Upper lobe of left lung (tissue), 6 donors: ENCODE data around the gene CEP63. TPM values are rescaled to one million over a fixed set of nuclear protein-coding genes. Genes with fewer than 3 reads are reported as not detected.
"Not testable (repeated sequence)": the region's sequence is repeated elsewhere in the genome, so short reads cannot be mapped to it uniquely, and the experiment has no call there.

Source experiments
- ATAC-seq, 2 donors: fragments of 200-7000 bp; cut with Tn5 transposase; one replicate each; pipeline ENCODE4 v1.9.1; 2022; ENCODE audit warnings: mild to moderate bottlenecking in 2 of 2, moderate library complexity in 2 of 2; ENCODE audit not compliant: low FRiP score in 2 of 2
- DNase-seq, 2 donors: peaks; one replicate each; pipeline ENCODE4 v3.0.0-alpha.2; 2019 to 2020
- H3K27ac ChIP-seq, 4 donors: fragments of 200-600 bp; sonication (generic); one replicate each; pipeline ENCODE4 v1.5.1; 2016 to 2019
- H3K27me3 ChIP-seq, 4 donors: fragments of 200-600 bp; sonication (generic); one replicate each; pipeline ENCODE4 v1.5.1; 2017 to 2019
- H3K36me3 ChIP-seq, 4 donors: fragments of 200-600 bp; sonication (generic); one replicate each; pipeline ENCODE4 v1.5.1; 2016 to 2019
- H3K4me1 ChIP-seq, 4 donors: fragments of 200-600 bp; sonication (generic); one replicate each; pipeline ENCODE4 v1.5.1; 2018 to 2019
- H3K4me3 ChIP-seq, 4 donors: fragments of 200-600 bp; sonication (generic); one replicate each; pipeline ENCODE4 v1.5.1; 2017 to 2019; ENCODE audit warnings: mild to moderate bottlenecking in 2 of 4, moderate library complexity in 1 of 4
- H3K9me3 ChIP-seq, 4 donors: fragments of 200-600 bp; sonication (generic); one replicate each; pipeline ENCODE4 v1.5.1; 2018 to 2019
- CTCF ChIP-seq, 6 experiments: fragments of 450-650 bp in 4 of 6; fragments of 200-600 bp in 2 of 6; sonication (generic) in 2 of 6; IDR thresholded peaks; one replicate each; pipeline ENCODE4 v1.5.1; 2016 to 2019; ENCODE audit warnings: antibody characterized with exemption in 6 of 6
- EP300 ChIP-seq, 4 donors: sonication (generic); formaldehyde crosslinking; IDR thresholded peaks; one replicate each; pipeline ENCODE4 v1.5.1; 2017; ENCODE audit warnings: antibody characterized with exemption in 4 of 4, control low read depth in 2 of 4
- POLR2A ChIP-seq, 4 donors: fragments of 450-650 bp; IDR thresholded peaks; one replicate each; pipeline ENCODE4 v1.5.1; 2016 to 2017; ENCODE audit warnings: antibody characterized with exemption in 4 of 4, mild to moderate bottlenecking in 2 of 4
- POLR2AphosphoS5 ChIP-seq, 2 donors: sonication (generic); formaldehyde crosslinking; IDR thresholded peaks; one replicate each; pipeline ENCODE4 v1.5.1; 2017; ENCODE audit warnings: antibody characterized with exemption in 2 of 2
- WGBS, 2 donors: methylation state at CpG; one replicate each; pipeline ENCODE4 v1.1.5; 2017 to 2018; 5-methylcytosine and 5-hydroxymethylcytosine counted together
- total RNA-seq, 6 donors: library from RNA; depleted of rRNA in 4 of 6; stranded (reverse); fragments of >200 nt in 4 of 6; gene quantifications; one replicate each; pipeline versions ENCODE4 v1.1.0 to v1.2.1, GENCODE V29; 2016 to 2021
- donor health status: DM: no; HTN: no; CAD: no; lungs with moderate emphysema.
- donor health status: DM: no; HTN: yes; CAD: no; lungs with severe emphysema.

The CEP63 gene
- total RNA-seq, 6 donors from 2014 or later, result 13.8 to 44.0 (median 20.6) TPM

GRCh38 chr3:134535186-134535970 is 49.5 kb downstream of the CEP63 start:
- peaks cover 0 to 30% (median 6%) of the 10 kb centered on the region in 4 donors for H3K36me3 ChIP-seq
- TF ChIP-seq POLR2A (IDR thresholded peaks at IDR 0.05) (no peak), POLR2AphosphoS5 (IDR thresholded peaks at IDR 0.05) (no peak)
- 82 to 86% methylated on average over 4 of the region's 4 CpGs for WGBS, 2 donors

GRCh38 chr3:134536781-134537180 is 50.9 kb downstream of the CEP63 start:
- no peak overlapping the region for H3K4me3 ChIP-seq
- no peak for TF ChIP-seq POLR2AphosphoS5 (IDR thresholded peaks at IDR 0.05)
- TF ChIP-seq POLR2A (IDR thresholded peaks at IDR 0.05), result no peak
- no peak for TF ChIP-seq EP300 (IDR thresholded peaks at IDR 0.05)
- no peak for TF ChIP-seq CTCF (IDR thresholded peaks at IDR 0.05)
- H3K27me3 ChIP-seq, result no peaks in the 10 kb centered on the region
- WGBS, 2 donors, result 89 to 93% methylated on average over 5 of the region's 5 CpGs
- H3K4me1 ChIP-seq, result no peaks in the 10 kb centered on the region
- no peaks in the 10 kb centered on the region for H3K9me3 ChIP-seq
- H3K36me3 ChIP-seq, result peaks cover 0 to 35% (median 6%) of the 10 kb centered on the region in 4 donors
- no peak overlapping the region for H3K27ac ChIP-seq
- DNase-seq, result no peak
- no peak for ATAC-seq

More at GRCh38 chr3:134535186-134535970, 49.5 kb downstream of the CEP63 start:
- ATAC-seq (no peak), DNase-seq (no peak)
- H3K9me3 ChIP-seq, result no peaks in the 10 kb centered on the region
- no peaks in the 10 kb centered on the region for H3K4me1 ChIP-seq
- H3K27ac ChIP-seq, result peak overlapping the region in 1 of 4 donors; percentile 3
- H3K27me3 ChIP-seq, result no peaks in the 10 kb centered on the region
- H3K4me3 ChIP-seq, result no peak overlapping the region

- no peak overlapping the region for H3K4me3 ChIP-seq
- WGBS, 2 donors, result 60 to 83% methylated on average over 3 of the region's 3 CpGs
- no peaks in the 10 kb centered on the region for H3K9me3 ChIP-seq
- H3K27me3 ChIP-seq, result no peaks in the 10 kb centered on the region
- peaks cover 6 to 41% (median 9%) of the 10 kb centered on the region in 4 donors for H3K36me3 ChIP-seq
- no peaks in the 10 kb centered on the region for H3K4me1 ChIP-seq
- ATAC-seq, result no peak
- H3K27ac ChIP-seq, result no peak overlapping the region
- no peak for TF ChIP-seq POLR2A (IDR thresholded peaks at IDR 0.05)
- no peak for TF ChIP-seq EP300 (IDR thresholded peaks at IDR 0.05)
- no peak for TF ChIP-seq POLR2AphosphoS5 (IDR thresholded peaks at IDR 0.05)
- no peak for DNase-seq
Measured at GRCh38 chr3:134542287-134542958, 56.6 kb downstream of the CEP63 start.

GRCh38 chr3:134543113-134543512 is 57.3 kb downstream of the CEP63 start:
- TF ChIP-seq POLR2A (IDR thresholded peaks at IDR 0.05) (no peak), CTCF (IDR thresholded peaks at IDR 0.05) (no peak), POLR2AphosphoS5 (IDR thresholded peaks at IDR 0.05) (no peak), EP300 (IDR thresholded peaks at IDR 0.05) (no peak)
- DNase-seq, result peak in 1 of 2 donors; percentile 51
- H3K27ac ChIP-seq, result peak overlapping the region in 1 of 4 donors; percentile 54
- H3K4me1 ChIP-seq, result no peaks in the 10 kb centered on the region
- peaks cover 6 to 44% (median 11%) of the 10 kb centered on the region in 4 donors for H3K36me3 ChIP-seq
- no peaks in the 10 kb centered on the region for H3K27me3 ChIP-seq
- 57 to 80% methylated on average over 3 of the region's 3 CpGs for WGBS, 2 donors
- ATAC-seq, result no peak
- no peaks in the 10 kb centered on the region for H3K9me3 ChIP-seq
- H3K4me3 ChIP-seq, result no peak overlapping the region

GRCh38 chr3:134544316-134544715 is 58.5 kb downstream of the CEP63 start:
- DNase-seq (no peak), ATAC-seq (no peak)
- Histone ChIP-seq H3K36me3 (peaks cover 6 to 47% (median 14%) of the 10 kb centered on the region in 4 donors), H3K9me3 (no peaks in the 10 kb centered on the region), H3K4me3 (no peak overlapping the region), H3K27me3 (no peaks in the 10 kb centered on the region), H3K4me1 (no peaks in the 10 kb centered on the region), H3K27ac (peak overlapping the region in 3 of 4 donors; percentile 1 to 54 (median 35))
- TF ChIP-seq POLR2A (IDR thresholded peaks at IDR 0.05) (no peak), POLR2AphosphoS5 (IDR thresholded peaks at IDR 0.05) (no peak), EP300 (IDR thresholded peaks at IDR 0.05) (no peak), CTCF (IDR thresholded peaks at IDR 0.05) (no peak)
- 59 to 77% methylated on average over 2 of the region's 2 CpGs for WGBS, 2 donors

- H3K4me3 ChIP-seq, H3K27me3 ChIP-seq, H3K9me3 ChIP-seq, H3K4me1 ChIP-seq, ATAC-seq: not testable (repeated sequence)
- Histone ChIP-seq H3K36me3 (peaks cover 6 to 52% (median 18%) of the 10 kb centered on the region in 4 donors), H3K27ac (peak overlapping the region in 1 of 4 donors; percentile 42)
- peak in 1 of 2 donors; percentile 37 for DNase-seq
- 78 to 85% methylated on average over 12 of the region's 12 CpGs for WGBS, 2 donors
Measured at GRCh38 chr3:134544783-134545182, 58.9 kb downstream of the CEP63 start.
